Mucosa of stomach (tissue), 1 donor: ENCODE results near the gene BCLAF1.
A peak's percentile ranks its signal among the peaks of the same experiment; 100 is the strongest.

Experiments
- H3K27me3 ChIP-seq: one replicate; pipeline ENCODE4 v1.7.0; 2013; ENCODE audit warnings: mild to moderate bottlenecking, low read length; ENCODE audit not compliant: control insufficient read depth, insufficient read depth
- H3K36me3 ChIP-seq: one replicate; pipeline ENCODE4 v1.7.0; 2013; ENCODE audit warnings: low read length; ENCODE audit not compliant: control insufficient read depth, insufficient read depth
- H3K4me1 ChIP-seq: one replicate; pipeline ENCODE4 v1.7.0; 2013; ENCODE audit warnings: mild to moderate bottlenecking, low read length; ENCODE audit not compliant: control insufficient read depth, insufficient read depth
- H3K4me3 ChIP-seq: one replicate; pipeline ENCODE4 v1.7.0; 2013; ENCODE audit warnings: low read length
- H3K9ac ChIP-seq: one replicate; pipeline ENCODE4 v1.7.0; 2013; ENCODE audit warnings: mild to moderate bottlenecking, low read length, moderate library complexity
- H3K9me3 ChIP-seq: one replicate; pipeline ENCODE4 v1.7.0; 2013; ENCODE audit warnings: mild to moderate bottlenecking, low read length, moderate library complexity; ENCODE audit not compliant: control insufficient read depth
- donor health status: Pancreatic carcinoma.

The BCLAF1 gene

GRCh38 chr6:136262940-136263339, 26.7 kb downstream of the BCLAF1 start:
- Histone ChIP-seq H3K36me3 (peaks cover 6% of the 10 kb centered on the region), H3K27me3 (no peaks in the 10 kb centered on the region)

DNA sequence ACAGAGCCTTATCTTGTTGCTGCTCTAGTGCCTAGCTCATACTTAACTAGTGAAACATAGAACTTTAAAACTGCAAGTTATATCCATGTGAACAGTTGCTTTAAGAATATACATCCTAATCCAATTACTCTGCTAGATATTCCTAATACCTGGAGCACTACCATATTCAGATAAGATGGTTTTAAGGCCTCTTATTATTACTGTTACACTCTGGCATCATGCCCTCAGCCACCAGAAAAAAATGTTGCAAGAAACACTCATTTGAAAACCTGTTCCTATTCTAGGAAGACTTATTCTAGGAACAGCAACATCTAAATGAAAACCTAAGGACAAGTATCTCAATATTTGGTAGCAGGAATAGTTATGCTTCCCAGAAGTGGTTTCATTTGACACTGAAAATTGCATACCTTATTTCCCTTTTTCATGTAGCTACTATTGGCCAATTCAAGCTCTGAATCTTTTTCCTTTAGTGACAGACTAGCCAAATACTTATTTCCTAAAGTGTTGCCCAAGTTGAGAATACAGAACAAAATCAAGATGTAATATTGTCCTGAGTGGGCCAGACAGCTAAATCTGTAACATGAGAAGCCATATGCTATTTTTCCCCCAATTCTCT, 34.7 kb downstream of the BCLAF1 start:
- no peaks in the 10 kb centered on the region for H3K27me3 ChIP-seq
- no peaks in the 10 kb centered on the region for H3K9me3 ChIP-seq
- no peak overlapping the region for H3K4me3 ChIP-seq
- no peak overlapping the region for H3K9ac ChIP-seq
- H3K4me1 ChIP-seq, result no peaks in the 10 kb centered on the region
- H3K36me3 ChIP-seq, result no peaks in the 10 kb centered on the region

More at GRCh38 chr6:136262940-136263339, 26.7 kb downstream of the BCLAF1 start:
- Histone ChIP-seq H3K4me3 (no peak overlapping the region), H3K9ac (no peak overlapping the region), H3K4me1 (no peaks in the 10 kb centered on the region), H3K9me3 (no peaks in the 10 kb centered on the region)

DNA sequence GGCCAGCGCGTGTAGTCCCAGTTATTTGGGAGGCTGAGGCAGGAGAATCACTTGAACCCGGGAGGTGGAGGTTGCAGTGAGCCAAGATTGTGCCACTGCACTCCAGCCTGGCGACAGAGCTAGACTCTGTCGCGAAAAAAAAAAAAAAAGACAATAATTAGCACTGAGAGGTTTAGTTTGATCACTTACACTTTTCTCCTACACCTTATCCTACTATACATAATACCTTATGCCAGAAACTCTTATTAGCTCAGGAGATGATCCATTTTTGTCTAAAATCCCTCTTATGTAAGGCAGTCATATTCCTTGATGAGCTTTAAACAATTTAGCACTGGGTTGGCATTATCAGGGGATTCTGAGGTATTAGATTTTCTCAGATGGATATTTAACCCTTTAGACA, 35.9 kb downstream of the BCLAF1 start:
- no peak overlapping the region for H3K9ac ChIP-seq
- H3K27me3 ChIP-seq, result no peaks in the 10 kb centered on the region
- no peaks in the 10 kb centered on the region for H3K36me3 ChIP-seq
- no peaks in the 10 kb centered on the region for H3K4me1 ChIP-seq
- H3K9me3 ChIP-seq, result no peaks in the 10 kb centered on the region
- no peak overlapping the region for H3K4me3 ChIP-seq

- H3K4me1 ChIP-seq, result no peaks in the 10 kb centered on the region
- H3K9me3 ChIP-seq, result no peaks in the 10 kb centered on the region
- H3K9ac ChIP-seq, result no peak overlapping the region
- H3K4me3 ChIP-seq, result no peak overlapping the region
- H3K36me3 ChIP-seq, result no peaks in the 10 kb centered on the region
- no peaks in the 10 kb centered on the region for H3K27me3 ChIP-seq
These were observed 37.2 kb downstream of the BCLAF1 start for GRCh38 chr6:136252441-136252840.

GRCh38 chr6:136251394-136251793, 38.3 kb downstream of the BCLAF1 start:
- H3K9ac ChIP-seq, result no peak overlapping the region
- no peaks in the 10 kb centered on the region for H3K9me3 ChIP-seq
- no peaks in the 10 kb centered on the region for H3K4me1 ChIP-seq
- no peaks in the 10 kb centered on the region for H3K36me3 ChIP-seq
- H3K4me3 ChIP-seq, result peak overlapping the region; percentile 86
- H3K27me3 ChIP-seq, result no peaks in the 10 kb centered on the region

DNA sequence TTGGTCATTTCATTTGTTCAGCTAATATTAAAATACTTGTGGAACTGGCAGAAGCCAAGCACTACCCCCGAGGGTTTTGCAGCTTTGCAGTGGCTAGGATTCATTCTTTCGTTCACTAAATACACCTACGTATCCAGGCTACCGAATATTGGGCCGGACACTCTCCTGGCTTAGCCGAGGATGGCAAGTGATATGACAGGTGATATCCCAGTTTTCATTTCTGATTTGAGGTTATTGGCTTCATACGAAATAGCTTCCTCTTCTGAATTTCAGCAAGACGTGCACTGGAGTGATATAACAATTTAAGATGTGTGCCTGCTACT, 39.0 kb downstream of the BCLAF1 start:
- Histone ChIP-seq H3K4me1 (no peaks in the 10 kb centered on the region), H3K4me3 (peak overlapping the region; percentile 86), H3K9me3 (no peaks in the 10 kb centered on the region), H3K9ac (peak overlapping the region; percentile 46), H3K27me3 (no peaks in the 10 kb centered on the region), H3K36me3 (no peaks in the 10 kb centered on the region)

DNA sequence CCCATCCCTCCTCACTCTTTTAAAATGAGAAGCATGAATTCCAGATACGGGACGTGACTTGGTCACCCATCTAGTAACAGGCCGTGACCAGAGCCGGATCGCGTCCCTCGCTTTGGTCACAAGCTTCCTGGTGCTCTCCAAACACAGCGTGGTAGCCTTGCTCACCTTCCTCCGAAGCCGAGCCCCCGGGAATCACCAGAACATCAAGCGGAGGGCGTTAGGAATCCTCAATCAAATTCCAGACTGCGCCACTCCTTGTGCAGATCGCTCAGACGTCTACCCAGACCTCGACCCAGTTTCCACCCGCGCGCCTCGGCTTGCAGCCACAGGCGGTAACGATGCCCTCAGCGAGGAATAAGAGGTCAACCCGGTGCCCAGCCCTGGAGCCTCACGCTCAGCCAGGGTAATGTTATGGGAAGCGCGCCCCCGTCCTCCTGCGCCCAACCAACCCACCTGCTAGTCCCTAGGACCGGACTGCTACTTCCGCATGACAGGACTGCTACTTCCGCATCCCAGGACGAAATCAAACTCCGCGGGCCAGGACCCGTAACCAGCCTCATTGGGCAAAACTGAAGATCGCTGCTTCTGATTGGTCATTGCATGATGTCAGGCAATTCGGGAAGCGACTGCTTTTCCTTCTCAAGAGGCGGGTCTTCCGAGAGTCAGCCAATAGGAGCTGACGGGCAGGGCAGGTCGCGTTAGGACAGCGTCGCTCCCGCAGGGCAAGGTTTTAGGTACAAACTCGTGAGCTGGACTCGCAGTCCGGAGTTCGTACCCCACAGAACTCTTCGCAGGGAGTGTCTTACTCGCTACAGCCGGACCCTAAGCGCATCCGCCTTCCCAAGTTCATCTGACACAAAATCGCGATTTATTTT, 39.6 kb downstream of the BCLAF1 start, which contains the start of gene MTFR2:
TSS of gene MTFR2 (minus strand) at position 501 of the 875 bp plus-strand sequence. CDS start 1,212 bp downstream, outside the sequence.
- Histone ChIP-seq H3K36me3 (no peaks in the 10 kb centered on the region), H3K4me3 (peak within 1 kb of the TSS; percentile 86), H3K9ac (peak within 1 kb of the TSS; percentile 46), H3K4me1 (no peaks in the 10 kb centered on the region), H3K9me3 (no peaks in the 10 kb centered on the region), H3K27me3 (no peaks in the 10 kb centered on the region)

DNA sequence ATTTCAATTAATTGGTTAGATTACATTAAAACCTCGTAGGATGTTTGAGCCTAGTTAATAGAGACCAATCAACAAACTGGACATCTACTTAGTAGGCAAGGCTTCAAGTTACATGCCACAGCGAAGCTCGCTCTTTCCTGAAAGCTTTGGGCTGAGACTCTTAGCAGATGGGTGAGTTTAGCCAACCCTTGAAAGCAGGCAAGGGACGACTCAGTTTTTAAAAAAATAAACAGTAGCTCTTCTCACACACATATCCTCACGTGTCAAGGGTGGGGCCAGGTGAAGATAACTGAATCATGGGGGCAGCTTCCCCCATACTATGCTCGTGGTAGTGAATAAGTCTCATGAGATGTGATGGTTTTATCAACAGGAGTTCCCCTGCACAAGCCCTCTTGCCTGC, 40.3 kb downstream of the BCLAF1 start:
- Histone ChIP-seq H3K4me1 (no peaks in the 10 kb centered on the region), H3K27me3 (no peaks in the 10 kb centered on the region), H3K4me3 (peak overlapping the region; percentile 86), H3K9me3 (no peaks in the 10 kb centered on the region), H3K9ac (peak overlapping the region; percentile 46), H3K36me3 (no peaks in the 10 kb centered on the region)

DNA sequence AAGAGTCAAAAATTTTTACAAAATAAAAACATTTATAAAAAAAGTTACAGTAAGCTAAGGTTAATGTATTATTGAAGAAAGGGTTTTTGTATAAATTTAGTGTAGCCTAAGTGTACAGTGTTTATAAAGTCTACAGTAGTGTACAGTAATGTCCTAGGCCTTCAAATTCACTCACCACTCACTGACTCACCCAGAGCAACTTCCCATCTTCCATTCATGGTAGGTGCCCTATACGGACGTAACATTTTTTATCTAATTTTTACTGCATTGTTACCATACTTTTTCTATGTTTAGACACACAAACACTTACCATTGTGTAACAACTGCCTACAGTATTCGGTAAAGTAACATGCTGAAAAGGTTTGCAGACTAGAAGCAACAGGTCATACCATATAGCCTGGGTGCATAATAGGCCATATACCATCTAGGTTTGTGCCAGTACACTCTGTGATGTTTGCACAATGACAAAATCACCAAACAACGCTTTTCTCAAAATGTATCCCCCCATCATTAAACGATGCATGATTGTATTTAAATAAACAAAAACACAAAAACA, 45.5 kb downstream of the BCLAF1 start:
- Histone ChIP-seq H3K9me3 (no peaks in the 10 kb centered on the region), H3K27me3 (no peaks in the 10 kb centered on the region), H3K36me3 (no peaks in the 10 kb centered on the region), H3K4me3 (no peak overlapping the region), H3K4me1 (no peaks in the 10 kb centered on the region), H3K9ac (no peak overlapping the region)

DNA sequence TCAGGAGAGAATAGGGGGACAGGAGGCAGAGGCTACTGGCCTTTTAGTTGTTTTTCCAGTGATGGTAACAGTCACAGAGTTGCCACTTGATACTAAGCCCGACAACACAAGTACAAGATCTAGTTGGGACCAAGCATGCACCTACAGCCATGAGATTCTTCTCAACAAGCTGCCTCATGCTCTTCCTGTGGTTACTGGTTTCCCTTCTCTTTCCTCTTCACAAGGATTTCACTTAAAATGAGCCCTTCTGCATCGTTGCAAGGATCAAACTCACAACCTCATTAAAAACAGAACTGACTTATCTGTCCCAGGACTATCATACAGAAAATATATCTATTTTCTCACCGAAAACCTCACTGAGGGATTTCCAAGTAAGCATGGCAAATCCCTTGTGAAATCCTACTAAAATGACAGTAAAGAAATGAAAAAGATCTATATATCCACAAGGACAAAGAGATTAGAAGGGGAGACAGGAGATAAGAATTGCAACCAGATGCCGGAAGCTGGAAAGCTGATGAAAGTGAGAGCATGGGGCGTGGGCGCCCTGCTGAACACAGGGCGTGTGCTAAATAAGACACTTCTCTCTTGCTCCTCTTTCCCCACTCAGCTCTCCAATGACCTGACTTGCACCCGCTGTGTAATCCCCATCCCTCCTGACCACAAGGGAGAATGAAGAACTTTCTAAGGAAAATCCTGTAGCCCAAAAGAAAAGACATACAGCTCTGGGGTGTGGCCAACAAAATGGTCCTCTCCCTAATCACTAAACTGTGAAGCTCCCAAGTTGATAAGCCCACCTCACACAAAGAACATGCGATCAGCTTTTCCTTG, 53.0 kb downstream of the BCLAF1 start:
- no peaks in the 10 kb centered on the region for H3K36me3 ChIP-seq
- no peak overlapping the region for H3K9ac ChIP-seq
- H3K9me3 ChIP-seq, result no peaks in the 10 kb centered on the region

DNA sequence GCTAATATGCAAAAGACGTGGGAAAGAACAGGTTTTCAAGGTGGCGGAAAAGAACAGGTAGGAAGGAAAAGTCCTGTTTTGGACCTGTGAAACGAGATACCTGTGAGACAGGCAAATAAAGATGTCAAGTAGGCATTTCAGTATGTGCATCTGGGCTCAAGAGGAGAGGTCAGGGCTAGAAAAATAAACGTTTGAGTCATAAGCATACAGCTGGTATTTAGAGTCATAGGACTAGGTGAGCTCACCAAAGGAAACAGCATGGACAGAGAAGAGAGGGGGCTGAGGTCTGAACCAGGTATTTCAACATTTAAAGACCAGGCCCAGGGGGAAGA, 54.4 kb downstream of the BCLAF1 start:
- Histone ChIP-seq H3K4me1 (no peaks in the 10 kb centered on the region), H3K36me3 (no peaks in the 10 kb centered on the region), H3K9me3 (no peaks in the 10 kb centered on the region), H3K9ac (no peak overlapping the region), H3K4me3 (no peak overlapping the region), H3K27me3 (no peaks in the 10 kb centered on the region)

More for the DNA sequence above, 53.0 kb downstream of the BCLAF1 start:
- Histone ChIP-seq H3K4me1 (no peaks in the 10 kb centered on the region), H3K4me3 (no peak overlapping the region), H3K27me3 (no peaks in the 10 kb centered on the region)

GRCh38 chr6:136232701-136233100, 56.9 kb downstream of the BCLAF1 start:
- Histone ChIP-seq H3K36me3 (no peaks in the 10 kb centered on the region), H3K4me1 (no peaks in the 10 kb centered on the region), H3K9ac (no peak overlapping the region), H3K9me3 (no peaks in the 10 kb centered on the region), H3K27me3 (no peaks in the 10 kb centered on the region), H3K4me3 (no peak overlapping the region)
